ENCODE data around the gene PPP4R2.

Gene PPP4R2

DNA sequence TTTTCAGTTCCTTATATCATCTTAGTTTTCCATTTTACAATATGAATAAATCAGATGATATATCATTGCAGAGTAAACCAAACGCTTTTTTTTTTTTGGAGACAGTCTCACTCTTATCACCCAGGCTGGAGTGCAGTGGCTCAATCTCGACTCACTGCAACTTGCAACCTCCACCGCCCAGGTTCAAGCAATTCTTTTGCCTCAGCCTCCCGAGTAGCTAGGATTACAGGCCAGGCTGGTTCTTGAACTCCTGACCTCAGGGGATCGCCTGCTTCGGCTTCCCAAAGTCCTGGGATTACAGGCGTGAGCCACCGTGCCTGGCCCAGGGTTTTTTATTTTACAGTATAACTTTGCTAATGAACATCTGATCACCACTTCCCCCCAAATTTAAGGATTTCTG lies 59.0 kb downstream of the PPP4R2 start:
- 77% methylated on average over 6 of the region's 8 CpGs for whole genome bisulfite sequencing

DNA sequence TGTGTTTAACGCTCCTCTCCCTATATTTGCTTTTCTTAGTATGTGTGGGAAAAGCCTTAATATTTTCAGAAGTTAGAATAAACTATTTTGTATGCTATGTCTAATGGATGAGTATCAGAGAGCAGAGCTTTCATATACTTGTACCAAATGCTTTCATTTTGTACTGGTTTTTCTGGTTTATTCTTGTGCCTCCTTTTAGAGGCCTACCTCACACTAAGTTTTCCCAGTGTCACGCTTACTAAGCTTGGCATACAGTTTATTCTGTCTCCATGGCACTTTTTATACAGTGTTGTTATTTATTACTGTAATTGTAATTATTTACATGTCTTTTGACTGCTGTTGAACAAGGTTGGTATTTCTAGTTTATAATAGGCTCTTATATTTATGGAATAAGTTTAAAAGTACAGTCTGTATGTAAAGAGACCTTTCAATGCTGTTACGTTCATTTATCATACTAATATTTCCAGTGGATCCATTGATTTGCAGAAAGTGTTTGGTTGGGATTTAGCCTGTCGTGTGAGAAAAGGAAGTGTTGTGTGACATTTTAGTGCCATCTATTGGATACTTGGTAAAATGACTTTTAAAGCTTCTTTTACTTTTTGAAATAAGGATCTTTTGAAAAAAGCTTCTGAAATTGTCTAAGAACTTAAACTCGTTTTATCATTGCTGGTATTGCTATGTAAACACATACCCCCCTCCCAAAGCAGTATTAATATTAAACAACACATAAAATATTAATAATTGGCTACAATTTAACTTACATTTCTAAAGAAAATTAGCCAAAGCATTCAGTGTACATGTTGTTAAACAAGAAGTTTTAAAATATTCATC lies 59.6 kb downstream of the PPP4R2 start:
- 0% methylated on average over 1 of the region's 5 CpGs for WGBS
- H3K23ac ChIP-seq (ENCODE audit: low read length in 2 of 2), result no peak overlapping the region

More for the DNA sequence above, 59.0 kb downstream of the PPP4R2 start:
- Histone ChIP-seq H2BK120ac (ENCODE audit: low read depth, low read length) (no peak overlapping the region), H3K27ac (ENCODE audit: low read length, poor library complexity, severe bottlenecking) (no peak overlapping the region), H3K23ac (ENCODE audit: low read length in 2 of 2) (no peak overlapping the region), H3K79me1 (replicated peaks; ENCODE audit: low read length, poor library complexity, severe bottlenecking) (no peaks in the 10 kb centered on the region), H3K27me3 (ENCODE audit: control insufficient read depth in 1 of 2, insufficient read depth in 1 of 2, low read length in 2 of 2) (no peaks in the 10 kb centered on the region), H3K4me3 (ENCODE audit: insufficient read depth in 1 of 2, low read depth in 1 of 2, low read length in 2 of 2) (no peak overlapping the region), H2BK5ac (ENCODE audit: low read depth, low read length, poor library complexity, severe bottlenecking) (no peak overlapping the region), H4K91ac (ENCODE audit: low read length) (no peak overlapping the region), H3K9me3 (ENCODE audit: control insufficient read depth, low read length) (no peaks in the 10 kb centered on the region), H3K4me2 (ENCODE audit: low read length, poor library complexity, severe bottlenecking) (no peak overlapping the region), H3K4me1 (ENCODE audit: control insufficient read depth, insufficient read depth, low read depth, low read length) (no peaks in the 10 kb centered on the region), H2BK15ac (ENCODE audit: low read depth, poor library complexity, severe bottlenecking) (no peak overlapping the region), H3K18ac (ENCODE audit: low read depth in 1 of 2, low read length in 2 of 2) (no peak overlapping the region), H2AK5ac (ENCODE audit: low read length, severe bottlenecking) (no peak overlapping the region), H2AFZ (ENCODE audit: low read depth, low read length) (no peak overlapping the region), H3K14ac (ENCODE audit: low read length in 2 of 2) (no peak overlapping the region), H3K9ac (ENCODE audit: low read length) (no peak overlapping the region), H3K4ac (ENCODE audit: low read depth in 1 of 2, low read length in 2 of 2) (no peak overlapping the region), H3K36me3 (ENCODE audit: control insufficient read depth in 1 of 2, insufficient read depth in 2 of 2, low read depth in 1 of 2, low read length in 2 of 2) (peaks cover 0 to 3% of the 10 kb centered on the region in 2 experiments), H2BK12ac (ENCODE audit: low read length in 2 of 2) (no peak overlapping the region), H4K8ac (ENCODE audit: low read length) (no peak overlapping the region)
- no peak for DNase-seq

DNA sequence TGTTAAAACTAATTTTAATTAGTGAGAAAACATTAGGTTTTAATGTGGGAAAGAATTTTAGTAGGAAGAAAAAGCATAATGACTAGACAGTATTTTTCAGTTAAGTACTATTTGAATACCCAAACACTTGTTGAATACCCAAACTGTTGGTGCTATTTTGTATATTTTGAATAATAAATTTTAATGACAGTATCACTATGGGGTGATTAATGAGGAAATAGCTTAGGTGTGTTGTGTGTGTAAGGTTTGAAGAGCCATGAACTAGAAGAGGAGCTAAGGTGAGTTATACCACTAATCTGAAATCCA lies 60.2 kb downstream of the PPP4R2 start:
- H2BK12ac ChIP-seq (ENCODE audit: low read length in 2 of 2), result no peak overlapping the region
- no peaks in the 10 kb centered on the region for H3K9me3 ChIP-seq (ENCODE audit: control insufficient read depth, low read length)
- no peak overlapping the region for H2AFZ ChIP-seq (ENCODE audit: low read depth, low read length)
- peaks cover 0 to 7% of the 10 kb centered on the region in 2 experiments for H3K36me3 ChIP-seq (ENCODE audit: control insufficient read depth in 1 of 2, insufficient read depth in 2 of 2, low read depth in 1 of 2, low read length in 2 of 2)
- DNase-seq, result no peak
- no peaks in the 10 kb centered on the region for H3K27me3 ChIP-seq (ENCODE audit: control insufficient read depth in 1 of 2, insufficient read depth in 1 of 2, low read length in 2 of 2)
- H3K4me3 ChIP-seq (ENCODE audit: insufficient read depth in 1 of 2, low read depth in 1 of 2, low read length in 2 of 2), result no peak overlapping the region
- H2BK15ac ChIP-seq (ENCODE audit: low read depth, poor library complexity, severe bottlenecking), result no peak overlapping the region
- H2BK5ac ChIP-seq (ENCODE audit: low read depth, low read length, poor library complexity, severe bottlenecking), result no peak overlapping the region
- no peak overlapping the region for H3K4ac ChIP-seq (ENCODE audit: low read depth in 1 of 2, low read length in 2 of 2)
- no peak overlapping the region for H3K4me2 ChIP-seq (ENCODE audit: low read length, poor library complexity, severe bottlenecking)
- H3K18ac ChIP-seq (ENCODE audit: low read depth in 1 of 2, low read length in 2 of 2), result no peak overlapping the region
- H3K79me1 ChIP-seq (replicated peaks; ENCODE audit: low read length, poor library complexity, severe bottlenecking), result peaks cover 3% of the 10 kb centered on the region
- H4K91ac ChIP-seq (ENCODE audit: low read length), result no peak overlapping the region
- H2AK5ac ChIP-seq (ENCODE audit: low read length, severe bottlenecking), result no peak overlapping the region
- H3K9ac ChIP-seq (ENCODE audit: low read length), result peak overlapping the region; percentile 30
- no peak overlapping the region for H3K14ac ChIP-seq (ENCODE audit: low read length in 2 of 2)
- H4K8ac ChIP-seq (ENCODE audit: low read length), result no peak overlapping the region
- no peak overlapping the region for H3K27ac ChIP-seq (ENCODE audit: low read length, poor library complexity, severe bottlenecking)
- H2BK120ac ChIP-seq (ENCODE audit: low read depth, low read length), result no peak overlapping the region
- H3K23ac ChIP-seq (ENCODE audit: low read length in 2 of 2), result no peak overlapping the region
- H3K4me1 ChIP-seq (ENCODE audit: control insufficient read depth, insufficient read depth, low read depth, low read length), result no peaks in the 10 kb centered on the region

More for the DNA sequence above, 59.6 kb downstream of the PPP4R2 start:
- H3K4ac ChIP-seq (ENCODE audit: low read depth in 1 of 2, low read length in 2 of 2), result no peak overlapping the region
- H3K18ac ChIP-seq (ENCODE audit: low read depth in 1 of 2, low read length in 2 of 2), result no peak overlapping the region
- H4K91ac ChIP-seq (ENCODE audit: low read length), result no peak overlapping the region
- H3K36me3 ChIP-seq (ENCODE audit: control insufficient read depth in 1 of 2, insufficient read depth in 2 of 2, low read depth in 1 of 2, low read length in 2 of 2), result peaks cover 0 to 2% of the 10 kb centered on the region in 2 experiments
- H2BK120ac ChIP-seq (ENCODE audit: low read depth, low read length), result no peak overlapping the region
- no peak overlapping the region for H3K27ac ChIP-seq (ENCODE audit: low read length, poor library complexity, severe bottlenecking)
- no peak overlapping the region for H2AK5ac ChIP-seq (ENCODE audit: low read length, severe bottlenecking)
- no peaks in the 10 kb centered on the region for H3K4me1 ChIP-seq (ENCODE audit: control insufficient read depth, insufficient read depth, low read depth, low read length)
- no peaks in the 10 kb centered on the region for H3K9me3 ChIP-seq (ENCODE audit: control insufficient read depth, low read length)
- H2BK15ac ChIP-seq (ENCODE audit: low read depth, poor library complexity, severe bottlenecking), result no peak overlapping the region
- peak; percentile 70 for DNase-seq
- H3K9ac ChIP-seq (ENCODE audit: low read length), result peak overlapping the region; percentile 30
- H3K4me2 ChIP-seq (ENCODE audit: low read length, poor library complexity, severe bottlenecking), result no peak overlapping the region
- no peaks in the 10 kb centered on the region for H3K27me3 ChIP-seq (ENCODE audit: control insufficient read depth in 1 of 2, insufficient read depth in 1 of 2, low read length in 2 of 2)
- H3K4me3 ChIP-seq (ENCODE audit: insufficient read depth in 1 of 2, low read depth in 1 of 2, low read length in 2 of 2), result no peak overlapping the region
- H2AFZ ChIP-seq (ENCODE audit: low read depth, low read length), result no peak overlapping the region
- H3K14ac ChIP-seq (ENCODE audit: low read length in 2 of 2), result no peak overlapping the region
- no peaks in the 10 kb centered on the region for H3K79me1 ChIP-seq (replicated peaks; ENCODE audit: low read length, poor library complexity, severe bottlenecking)
- no peak overlapping the region for H2BK12ac ChIP-seq (ENCODE audit: low read length in 2 of 2)
- H4K8ac ChIP-seq (ENCODE audit: low read length), result no peak overlapping the region
- no peak overlapping the region for H2BK5ac ChIP-seq (ENCODE audit: low read depth, low read length, poor library complexity, severe bottlenecking)

DNA sequence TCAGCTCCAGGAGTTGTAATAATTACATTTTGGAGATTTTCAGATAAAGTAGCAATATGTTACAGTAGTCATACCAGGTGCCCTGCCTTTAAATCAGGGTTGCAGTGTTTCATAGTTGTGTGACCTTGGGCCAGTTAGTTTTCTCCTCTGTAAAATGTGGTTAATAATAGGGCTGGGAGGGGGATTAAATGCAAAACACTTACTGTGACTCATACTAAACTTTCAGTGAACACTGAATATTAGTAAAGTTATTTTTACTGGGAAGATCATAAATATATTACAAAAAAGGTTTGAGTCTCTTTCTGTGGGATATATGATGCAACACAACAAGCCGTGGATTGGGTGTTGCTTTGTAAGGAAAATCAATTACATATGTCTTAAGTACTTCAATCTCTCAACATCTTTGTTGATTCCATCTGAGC lies 63.7 kb downstream of the PPP4R2 start:
- no peaks in the 10 kb centered on the region for H3K4me1 ChIP-seq (ENCODE audit: control insufficient read depth, insufficient read depth, low read depth, low read length)
- no peak overlapping the region for H4K91ac ChIP-seq (ENCODE audit: low read length)
- no peaks in the 10 kb centered on the region for H3K27me3 ChIP-seq (ENCODE audit: control insufficient read depth in 1 of 2, insufficient read depth in 1 of 2, low read length in 2 of 2)
- no peak overlapping the region for H3K4ac ChIP-seq (ENCODE audit: low read depth in 1 of 2, low read length in 2 of 2)
- no peak overlapping the region for H3K14ac ChIP-seq (ENCODE audit: low read length in 2 of 2)
- H3K27ac ChIP-seq (ENCODE audit: low read length, poor library complexity, severe bottlenecking), result no peak overlapping the region
- H2AK5ac ChIP-seq (ENCODE audit: low read length, severe bottlenecking), result no peak overlapping the region
- H2BK15ac ChIP-seq (ENCODE audit: low read depth, poor library complexity, severe bottlenecking), result no peak overlapping the region
- H3K9ac ChIP-seq (ENCODE audit: low read length), result peak overlapping the region; percentile 57
- no peak overlapping the region for H3K4me2 ChIP-seq (ENCODE audit: low read length, poor library complexity, severe bottlenecking)
- no peak overlapping the region for H3K18ac ChIP-seq (ENCODE audit: low read depth in 1 of 2, low read length in 2 of 2)
- no peak overlapping the region for H2BK5ac ChIP-seq (ENCODE audit: low read depth, low read length, poor library complexity, severe bottlenecking)
- WGBS, result no CpG with 5 or more reads among the region's 1 CpG
- DNase-seq, result no peak
- H2BK12ac ChIP-seq (ENCODE audit: low read length in 2 of 2), result no peak overlapping the region
- H3K36me3 ChIP-seq (ENCODE audit: control insufficient read depth in 1 of 2, insufficient read depth in 2 of 2, low read depth in 1 of 2, low read length in 2 of 2), result peaks cover 9 to 43% of the 10 kb centered on the region in 2 experiments
- H3K23ac ChIP-seq (ENCODE audit: low read length in 2 of 2), result no peak overlapping the region
- no peak overlapping the region for H2AFZ ChIP-seq (ENCODE audit: low read depth, low read length)
- no peaks in the 10 kb centered on the region for H3K9me3 ChIP-seq (ENCODE audit: control insufficient read depth, low read length)
- H3K4me3 ChIP-seq (ENCODE audit: insufficient read depth in 1 of 2, low read depth in 1 of 2, low read length in 2 of 2), result no peak overlapping the region
- peaks cover 11% of the 10 kb centered on the region for H3K79me1 ChIP-seq (replicated peaks; ENCODE audit: low read length, poor library complexity, severe bottlenecking)
- no peak overlapping the region for H4K8ac ChIP-seq (ENCODE audit: low read length)
- no peak overlapping the region for H2BK120ac ChIP-seq (ENCODE audit: low read depth, low read length)

All from mesenchymal stem cell (in vitro differentiated cells and primary cell).